Neural progenitor cell (in vitro differentiated cells): ENCODE results near the gene NELL2. TPM values are rescaled to one million over a fixed set of nuclear protein-coding genes. Genes with fewer than 3 reads are reported as not detected.

Source experiments
- DNase-seq: peaks from one replicate; pipeline ENCODE4 v3.0.0-alpha.2; 2016; ENCODE audit warnings: low spot score
- H2AFZ ChIP-seq: fragments of 200-600 bp; sonication (generic); replicated peaks from 2 replicates; pipeline ENCODE4 v1.6.1; 2016; ENCODE audit warnings: antibody characterized with exemption
- H3F3A ChIP-seq: fragments of 200-600 bp; sonication (generic); 2 replicates; pipeline ENCODE4 v1.6.1; 2016; ENCODE audit warnings: antibody characterized with exemption, low read depth
- H3K27ac ChIP-seq: fragments of 200-600 bp; sonication (generic); 2 replicates; pipeline ENCODE4 v1.5.1; 2016; ENCODE audit warnings: mild to moderate bottlenecking
- H3K27me3 ChIP-seq: fragments of 200-600 bp; sonication (generic); 2 replicates; pipeline ENCODE4 v1.6.1; 2016; ENCODE audit warnings: mild to moderate bottlenecking, moderate library complexity
- H3K36me3 ChIP-seq: fragments of 200-600 bp; sonication (generic); 2 replicates; pipeline ENCODE4 v1.5.1; 2016
- H3K4me1 ChIP-seq: fragments of 200-600 bp; sonication (generic); 2 replicates; pipeline ENCODE4 v1.6.1; 2016; ENCODE audit warnings: mixed run types
- H3K4me2 ChIP-seq: fragments of 200-600 bp; sonication (generic); 2 replicates; pipeline ENCODE4 v1.6.1; 2016
- H3K4me3 ChIP-seq: fragments of 200-600 bp; sonication (generic); 2 replicates; pipeline ENCODE4 v1.5.1; 2016
- H3K79me2 ChIP-seq: fragments of 200-600 bp; sonication (generic); 2 replicates; pipeline ENCODE4 v1.6.1; 2016; ENCODE audit warnings: low read depth
- H3K9ac ChIP-seq: fragments of 200-600 bp; sonication (generic); 2 replicates; pipeline ENCODE4 v1.6.1; 2016
- H3K9me3 ChIP-seq: fragments of 200-600 bp; sonication (generic); 2 replicates; pipeline ENCODE4 v1.5.1; 2016; ENCODE audit warnings: low read depth
- H4K20me1 ChIP-seq: fragments of 200-600 bp; sonication (generic); 2 replicates; pipeline ENCODE4 v1.6.1; 2016; ENCODE audit warnings: low read depth
- H3K27ac Mint-ChIP-seq: 3 replicates; pipeline ENCODE4 v1.8.0; 2021; ENCODE audit warnings: mixed read lengths
- H3K27me3 Mint-ChIP-seq: 2 replicates; pipeline ENCODE4 v1.8.0; 2022; ENCODE audit warnings: low read depth, mild to moderate bottlenecking, inconsistent platforms, moderate library complexity, mixed read lengths; ENCODE audit not compliant: insufficient read depth
- H3K36me3 Mint-ChIP-seq: 3 replicates; pipeline ENCODE4 v1.8.0; 2021; ENCODE audit warnings: mixed read lengths
- H3K4me1 Mint-ChIP-seq: 3 replicates; pipeline ENCODE4 v1.8.0; 2021; ENCODE audit warnings: mixed read lengths
- H3K4me3 Mint-ChIP-seq: 3 replicates; pipeline ENCODE4 v1.8.0; 2021; ENCODE audit warnings: mild to moderate bottlenecking, moderate library complexity, mixed read lengths
- H3K9me3 Mint-ChIP-seq: 3 replicates; pipeline ENCODE4 v1.8.0; 2020; ENCODE audit warnings: mixed read lengths
- EZH2 ChIP-seq: fragments of 200-600 bp; sonication (generic); IDR thresholded peaks from 2 replicates; pipeline ENCODE4 v1.6.1; 2017; ENCODE audit warnings: antibody characterized with exemption, mild to moderate bottlenecking, moderate library complexity
- EZH2phosphoT487 ChIP-seq: fragments of 200-600 bp; sonication (generic); IDR thresholded peaks from 2 replicates; pipeline ENCODE4 v1.6.1; 2017; ENCODE audit warnings: antibody characterized with exemption
- total RNA-seq: library from RNA; depleted of rRNA; stranded (reverse); fragments of >200 nt; gene quantifications from 2 replicates; pipeline ENCODE4 v1.2.3, GENCODE V29; 2015; ENCODE audit warnings: low replicate concordance
- TF ChIP-seq, protein P1 (sequence below): fragments of 200-600 bp; sonication (generic); IDR thresholded peaks from 2 replicates; pipeline ENCODE4 v1.5.1; 2017; ENCODE audit warnings: antibody characterized with exemption, mild to moderate bottlenecking

NELL2 gene
- total RNA-seq, 1 donor from 2014 or later: 398 TPM

- Mint-ChIP-seq H3K27ac (no peak overlapping the region), H3K4me1 (peaks cover 25% of the 10 kb centered on the region), H3K36me3 (peaks cover 6% of the 10 kb centered on the region), H3K4me3 (no peak overlapping the region), H3K27me3 (peaks cover 2% of the 10 kb centered on the region), H3K9me3 (no peaks in the 10 kb centered on the region)
- no peak overlapping the region for H3K4me3 ChIP-seq
- no peak overlapping the region for H3K27ac ChIP-seq
- no peaks in the 10 kb centered on the region for H3K9me3 ChIP-seq
- no peaks in the 10 kb centered on the region for H3F3A ChIP-seq
- TF ChIP-seq, protein P1, sequence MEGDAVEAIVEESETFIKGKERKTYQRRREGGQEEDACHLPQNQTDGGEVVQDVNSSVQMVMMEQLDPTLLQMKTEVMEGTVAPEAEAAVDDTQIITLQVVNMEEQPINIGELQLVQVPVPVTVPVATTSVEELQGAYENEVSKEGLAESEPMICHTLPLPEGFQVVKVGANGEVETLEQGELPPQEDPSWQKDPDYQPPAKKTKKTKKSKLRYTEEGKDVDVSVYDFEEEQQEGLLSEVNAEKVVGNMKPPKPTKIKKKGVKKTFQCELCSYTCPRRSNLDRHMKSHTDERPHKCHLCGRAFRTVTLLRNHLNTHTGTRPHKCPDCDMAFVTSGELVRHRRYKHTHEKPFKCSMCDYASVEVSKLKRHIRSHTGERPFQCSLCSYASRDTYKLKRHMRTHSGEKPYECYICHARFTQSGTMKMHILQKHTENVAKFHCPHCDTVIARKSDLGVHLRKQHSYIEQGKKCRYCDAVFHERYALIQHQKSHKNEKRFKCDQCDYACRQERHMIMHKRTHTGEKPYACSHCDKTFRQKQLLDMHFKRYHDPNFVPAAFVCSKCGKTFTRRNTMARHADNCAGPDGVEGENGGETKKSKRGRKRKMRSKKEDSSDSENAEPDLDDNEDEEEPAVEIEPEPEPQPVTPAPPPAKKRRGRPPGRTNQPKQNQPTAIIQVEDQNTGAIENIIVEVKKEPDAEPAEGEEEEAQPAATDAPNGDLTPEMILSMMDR: no peak
- no peak for TF ChIP-seq EZH2
- no peak for TF ChIP-seq EZH2phosphoT487
- H3K9ac ChIP-seq: no peak overlapping the region
- H3K79me2 ChIP-seq: peaks cover 23% of the 10 kb centered on the region
- no peaks in the 10 kb centered on the region for H3K27me3 ChIP-seq
- peaks cover 10% of the 10 kb centered on the region for H3K4me1 ChIP-seq
- no peaks in the 10 kb centered on the region for H3K36me3 ChIP-seq
- H4K20me1 ChIP-seq: peaks cover 57% of the 10 kb centered on the region
- no peak overlapping the region for H2AFZ ChIP-seq
- no peak overlapping the region for H3K4me2 ChIP-seq
- DNase-seq: no peak
Observed at GRCh38 chr12:44847403-44847802, 28.7 kb downstream of the NELL2 start.

DNA sequence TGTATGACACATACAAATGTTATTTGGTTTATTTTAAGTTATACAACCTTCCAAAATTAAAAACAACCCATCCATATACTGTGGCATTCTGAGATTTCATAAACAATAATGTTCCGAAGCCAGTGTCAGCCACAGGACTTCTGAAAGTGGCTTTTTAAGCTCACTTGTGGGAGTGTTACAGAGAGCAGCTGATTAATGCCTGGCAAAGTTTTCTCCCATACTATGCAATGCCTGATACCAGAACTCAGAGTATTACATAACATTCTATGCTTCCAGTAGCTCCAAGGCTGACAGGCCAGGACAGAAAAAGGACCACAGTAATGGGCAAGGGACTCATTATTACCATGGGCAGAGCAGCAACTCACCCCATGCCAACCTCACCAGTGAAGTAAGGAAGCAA is 29.3 kb downstream of the NELL2 start:
- no peak for DNase-seq
- H3K4me2 ChIP-seq: no peak overlapping the region
- TF ChIP-seq, protein P1: no peak
- TF ChIP-seq EZH2 (no peak), EZH2phosphoT487 (no peak)
- H3K27me3 ChIP-seq: no peaks in the 10 kb centered on the region
- H3K9me3 ChIP-seq: no peaks in the 10 kb centered on the region
- Mint-ChIP-seq H3K4me1 (peaks cover 25% of the 10 kb centered on the region), H3K4me3 (no peak overlapping the region), H3K27me3 (peaks cover 2% of the 10 kb centered on the region), H3K36me3 (peaks cover 6% of the 10 kb centered on the region), H3K9me3 (no peaks in the 10 kb centered on the region), H3K27ac (no peak overlapping the region)
- H4K20me1 ChIP-seq: peaks cover 52% of the 10 kb centered on the region
- no peak overlapping the region for H2AFZ ChIP-seq
- H3K27ac ChIP-seq: no peak overlapping the region
- H3K9ac ChIP-seq: no peak overlapping the region
- H3F3A ChIP-seq: no peaks in the 10 kb centered on the region
- H3K79me2 ChIP-seq: peaks cover 21% of the 10 kb centered on the region
- peaks cover 10% of the 10 kb centered on the region for H3K4me1 ChIP-seq
- no peaks in the 10 kb centered on the region for H3K36me3 ChIP-seq
- no peak overlapping the region for H3K4me3 ChIP-seq

DNA sequence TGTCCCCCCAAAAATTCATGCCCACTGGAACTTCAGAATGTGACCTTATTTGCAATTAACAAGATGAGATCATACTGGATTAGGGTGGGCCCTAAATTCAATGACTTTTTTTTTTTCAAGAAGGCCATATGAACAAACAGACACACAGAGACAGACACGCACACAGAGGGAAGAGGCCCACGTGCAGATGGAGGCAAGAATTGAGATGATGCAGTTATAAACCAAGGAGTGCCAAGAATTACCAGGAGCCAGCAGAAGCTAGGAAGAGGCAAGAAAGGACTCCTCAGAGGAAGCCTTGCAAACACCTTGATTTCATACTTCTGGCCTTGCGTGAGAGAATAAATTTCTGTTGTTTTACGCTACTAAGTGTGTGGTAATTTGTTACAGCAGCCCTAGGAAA is 33.4 kb downstream of the NELL2 start:
- no peak overlapping the region for H3K27ac ChIP-seq
- no peak overlapping the region for H2AFZ ChIP-seq
- H3K79me2 ChIP-seq: peaks cover 35% of the 10 kb centered on the region
- no peak for DNase-seq
- peaks cover 7% of the 10 kb centered on the region for H3K4me1 Mint-ChIP-seq
- no peak overlapping the region for H3K4me3 ChIP-seq
- peaks cover 35% of the 10 kb centered on the region for H4K20me1 ChIP-seq
- H3K9me3 ChIP-seq: no peaks in the 10 kb centered on the region
- H3F3A ChIP-seq: no peaks in the 10 kb centered on the region
- H3K27ac Mint-ChIP-seq: no peak overlapping the region
- H3K27me3 ChIP-seq: no peaks in the 10 kb centered on the region
- H3K36me3 ChIP-seq: no peaks in the 10 kb centered on the region
- no peaks in the 10 kb centered on the region for H3K4me1 ChIP-seq
- TF ChIP-seq EZH2: no peak
- TF ChIP-seq, protein P1: no peak
- TF ChIP-seq EZH2phosphoT487: no peak
- H3K9ac ChIP-seq: no peak overlapping the region
- peaks cover 13% of the 10 kb centered on the region for H3K36me3 Mint-ChIP-seq
- no peak overlapping the region for H3K4me2 ChIP-seq
- peaks cover 3% of the 10 kb centered on the region for H3K9me3 Mint-ChIP-seq
- H3K27me3 Mint-ChIP-seq: no peaks in the 10 kb centered on the region
- no peak overlapping the region for H3K4me3 Mint-ChIP-seq

GRCh38 chr12:44839785-44840184 is 36.3 kb downstream of the NELL2 start:
- DNase-seq: no peak
- Mint-ChIP-seq H3K9me3 (peaks cover 3% of the 10 kb centered on the region), H3K4me1 (peaks cover 19% of the 10 kb centered on the region), H3K4me3 (no peak overlapping the region), H3K27ac (no peak overlapping the region), H3K27me3 (no peaks in the 10 kb centered on the region), H3K36me3 (peaks cover 17% of the 10 kb centered on the region)
- no peak overlapping the region for H3K4me3 ChIP-seq
- H3F3A ChIP-seq: no peaks in the 10 kb centered on the region
- H3K9ac ChIP-seq: no peak overlapping the region
- H3K4me2 ChIP-seq: no peak overlapping the region
- H2AFZ ChIP-seq: no peak overlapping the region
- TF ChIP-seq EZH2phosphoT487 (no peak), EZH2 (no peak)
- TF ChIP-seq, protein P1: no peak
- no peaks in the 10 kb centered on the region for H3K9me3 ChIP-seq
- no peak overlapping the region for H3K27ac ChIP-seq
- H3K79me2 ChIP-seq: peaks cover 35% of the 10 kb centered on the region
- no peaks in the 10 kb centered on the region for H3K27me3 ChIP-seq
- H4K20me1 ChIP-seq: peaks cover 32% of the 10 kb centered on the region
- no peaks in the 10 kb centered on the region for H3K4me1 ChIP-seq
- H3K36me3 ChIP-seq: no peaks in the 10 kb centered on the region
